ENCODE measurements around the gene TAX1BP1.
"Not testable (repeated sequence)": the region's sequence is repeated elsewhere in the genome, so short reads cannot be mapped to it uniquely, and the experiment has no call there.

GRCh38 chr7:27856703-27857485 is 116.9 kb downstream of the TAX1BP1 start:
- TF ChIP-seq CTCF (conservative IDR thresholded peaks at IDR 0.05; ENCODE audit: low read depth, low read length); EZH2 (IDR thresholded peaks at IDR 0.05; ENCODE audit: low read length, unreplicated experiment): not testable (repeated sequence)

Measured in PC-3 (cell line).